ENCODE results near the gene NUCB1.

GRCh38 chr19:48877855-48878195 is 22.3 kb upstream of the NUCB1 start:
- no peak for TF ChIP-seq POLR2A (IDR thresholded peaks at IDR 0.05; ENCODE audit: low read length)
- no peak for TF ChIP-seq GATA1 (IDR thresholded peaks at IDR 0.05; ENCODE audit: low read depth, low read length)
